ENCODE results near the gene SCLY.

The SCLY gene

DNA sequence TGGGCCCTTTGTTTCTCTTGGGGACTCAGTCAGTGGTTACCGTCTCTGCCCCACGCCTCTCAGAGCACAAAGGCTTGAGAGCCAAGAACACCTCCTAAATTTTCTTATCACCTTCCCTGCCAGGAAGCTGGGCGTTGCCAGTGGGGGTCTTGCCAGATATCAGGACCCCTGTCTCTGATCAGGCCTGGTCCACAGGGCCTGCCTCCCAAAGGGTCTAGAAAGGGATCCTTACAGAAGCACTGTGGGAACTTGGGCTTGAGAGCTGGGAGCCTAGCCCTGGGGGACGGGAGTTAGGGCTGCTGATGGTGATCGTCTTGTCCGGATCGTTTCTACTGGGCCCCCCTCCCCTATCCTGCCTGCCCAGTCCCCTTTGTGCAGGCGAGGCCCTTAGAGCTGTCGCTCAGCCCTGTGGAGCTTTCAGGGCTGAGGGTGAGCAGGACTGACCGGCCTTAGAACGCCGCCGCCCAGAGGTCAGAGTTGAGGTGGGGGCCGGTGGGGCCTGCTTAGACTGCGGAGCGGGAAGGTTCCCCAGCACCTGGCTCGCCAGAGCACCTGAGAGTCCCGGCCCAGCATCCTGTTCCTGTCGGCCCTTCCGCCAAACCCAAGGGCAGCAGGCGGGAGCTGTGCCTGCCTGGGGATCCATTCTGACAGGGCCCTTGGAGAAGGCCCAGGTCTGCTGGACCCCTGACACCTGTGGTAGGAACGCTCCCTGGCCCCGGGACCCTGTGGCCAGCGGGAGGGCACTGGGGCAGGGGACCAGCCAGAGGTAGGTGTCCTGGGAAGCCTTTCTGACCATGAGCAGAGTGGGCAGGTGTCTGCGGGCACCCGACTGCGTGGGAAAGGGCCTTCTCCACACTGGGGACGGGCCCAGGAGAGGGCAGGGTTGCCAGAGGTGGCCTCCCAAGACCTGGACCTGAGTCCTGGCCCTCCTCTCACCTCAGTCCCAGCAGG, 40.3 kb downstream of the SCLY start:
- no peaks in the 10 kb centered on the region for H3K36me3 ChIP-seq (replicated peaks in 1 of 2; ENCODE audit: control insufficient read depth in 2 of 2, insufficient read depth in 2 of 2, low read length in 2 of 2)
- no peak overlapping the region for H3K4ac ChIP-seq (ENCODE audit: low read length)
- H2BK12ac ChIP-seq (ENCODE audit: low read length): peak overlapping the region; percentile 78
- H3K27me3 ChIP-seq (ENCODE audit: control insufficient read depth in 3 of 3, insufficient read depth in 3 of 3, low read depth in 1 of 3, low read length in 3 of 3): peaks cover 0 to 2% (median 0%) of the 10 kb centered on the region in 3 experiments
- no peak overlapping the region for H3K4me2 ChIP-seq (ENCODE audit: insufficient read depth, low read length, poor library complexity, severe bottlenecking)
- H3K9ac ChIP-seq (ENCODE audit: low read depth, low read length, poor library complexity): peak overlapping the region; percentile 60
- H2BK5ac ChIP-seq (ENCODE audit: low read length): peak overlapping the region; percentile 93
- H2AFZ ChIP-seq (ENCODE audit: low read length): no peak overlapping the region
- H2BK15ac ChIP-seq (ENCODE audit: low read length): peak overlapping the region; percentile 85
- no peak overlapping the region for H3K4me3 ChIP-seq (ENCODE audit: low read length in 2 of 2)
- H3K9me3 ChIP-seq (replicated peaks in 1 of 2; ENCODE audit: control insufficient read depth in 2 of 2, insufficient read depth in 1 of 2, low read depth in 1 of 2, low read length in 2 of 2): peaks cover 0 to 4% of the 10 kb centered on the region in 2 donors
- DNase-seq (ENCODE audit: low spot score): no peak
- no peak overlapping the region for H4K8ac ChIP-seq (ENCODE audit: low read depth, low read length)
- peak overlapping the region; percentile 97 for H2AK5ac ChIP-seq (ENCODE audit: low read depth, low read length)
- no peak overlapping the region for H4K91ac ChIP-seq (ENCODE audit: low read depth, low read length, poor library complexity)
- peak overlapping the region; percentile 85 for H3K18ac ChIP-seq (ENCODE audit: low read length)
- peak overlapping the region; percentile 43 for H3K23ac ChIP-seq (ENCODE audit: low read depth, low read length, poor library complexity)
- no CpG with 5 or more reads among the region's 28 CpGs for WGBS, 2 donors (ENCODE audit: extremely low coverage in 2 of 2, insufficient read length in 2 of 2, insufficient replicate concordance in 1 of 2)
- peak overlapping the region; percentile 82 for H3K14ac ChIP-seq (ENCODE audit: low read length)
- no peak overlapping the region for H3K27ac ChIP-seq (replicated peaks; ENCODE audit: low read length)
- no peaks in the 10 kb centered on the region for H3K79me1 ChIP-seq (ENCODE audit: low read depth, low read length)
- peaks cover 10 to 14% of the 10 kb centered on the region in 2 donors for H3K4me1 ChIP-seq (ENCODE audit: control insufficient read depth in 2 of 2, insufficient read depth in 1 of 2, low read depth in 1 of 2, low read length in 2 of 2)
- no peak overlapping the region for H2BK120ac ChIP-seq (ENCODE audit: low read depth, low read length)

- H3K4me2 ChIP-seq (ENCODE audit: insufficient read depth, low read length, poor library complexity, severe bottlenecking): no peak overlapping the region
- no peaks in the 10 kb centered on the region for H3K79me1 ChIP-seq (ENCODE audit: low read depth, low read length)
- no peak overlapping the region for H3K4ac ChIP-seq (ENCODE audit: low read length)
- H4K91ac ChIP-seq (ENCODE audit: low read depth, low read length, poor library complexity): no peak overlapping the region
- H3K9ac ChIP-seq (ENCODE audit: low read depth, low read length, poor library complexity): peak overlapping the region; percentile 60
- H2BK12ac ChIP-seq (ENCODE audit: low read length): peak overlapping the region; percentile 78
- no peak for DNase-seq (ENCODE audit: low spot score)
- H3K36me3 ChIP-seq (replicated peaks in 1 of 2; ENCODE audit: control insufficient read depth in 2 of 2, insufficient read depth in 2 of 2, low read length in 2 of 2): no peaks in the 10 kb centered on the region
- H2AFZ ChIP-seq (ENCODE audit: low read length): peak overlapping the region; percentile 32
- H2BK5ac ChIP-seq (ENCODE audit: low read length): peak overlapping the region; percentile 93
- H3K4me3 ChIP-seq (ENCODE audit: low read length in 2 of 2): no peak overlapping the region
- H4K8ac ChIP-seq (ENCODE audit: low read depth, low read length): no peak overlapping the region
- H3K9me3 ChIP-seq (replicated peaks in 1 of 2; ENCODE audit: control insufficient read depth in 2 of 2, insufficient read depth in 1 of 2, low read depth in 1 of 2, low read length in 2 of 2): peaks cover 0 to 4% of the 10 kb centered on the region in 2 donors
- WGBS, 2 donors (ENCODE audit: extremely low coverage in 2 of 2, insufficient read length in 2 of 2, insufficient replicate concordance in 1 of 2): no CpG with 5 or more reads among the region's 30 CpGs
- no peak overlapping the region for H2BK120ac ChIP-seq (ENCODE audit: low read depth, low read length)
- peak overlapping the region; percentile 85 for H2BK15ac ChIP-seq (ENCODE audit: low read length)
- peak overlapping the region; percentile 43 for H3K23ac ChIP-seq (ENCODE audit: low read depth, low read length, poor library complexity)
- peak overlapping the region; percentile 85 for H3K18ac ChIP-seq (ENCODE audit: low read length)
- H2AK5ac ChIP-seq (ENCODE audit: low read depth, low read length): peak overlapping the region; percentile 97
- H3K4me1 ChIP-seq (ENCODE audit: control insufficient read depth in 2 of 2, insufficient read depth in 1 of 2, low read depth in 1 of 2, low read length in 2 of 2): peaks cover 11 to 16% of the 10 kb centered on the region in 2 donors
- no peak overlapping the region for H3K27ac ChIP-seq (replicated peaks; ENCODE audit: low read length)
- H3K14ac ChIP-seq (ENCODE audit: low read length): no peak overlapping the region
- peaks cover 0 to 2% (median 0%) of the 10 kb centered on the region in 3 experiments for H3K27me3 ChIP-seq (ENCODE audit: control insufficient read depth in 3 of 3, insufficient read depth in 3 of 3, low read depth in 1 of 3, low read length in 3 of 3)
These were observed 41.4 kb downstream of the SCLY start for GRCh38 chr2:238101891-238102841.

- Histone ChIP-seq H3K4me3 (ENCODE audit: low read length in 2 of 2) (no peak overlapping the region), H2BK15ac (ENCODE audit: low read length) (no peak overlapping the region), H3K9me3 (replicated peaks in 1 of 2; ENCODE audit: control insufficient read depth in 2 of 2, insufficient read depth in 1 of 2, low read depth in 1 of 2, low read length in 2 of 2) (peaks cover 0 to 4% of the 10 kb centered on the region in 2 donors), H2BK5ac (ENCODE audit: low read length) (no peak overlapping the region), H3K9ac (ENCODE audit: low read depth, low read length, poor library complexity) (no peak overlapping the region), H2BK12ac (ENCODE audit: low read length) (no peak overlapping the region), H4K91ac (ENCODE audit: low read depth, low read length, poor library complexity) (no peak overlapping the region), H3K23ac (ENCODE audit: low read depth, low read length, poor library complexity) (no peak overlapping the region), H3K79me1 (ENCODE audit: low read depth, low read length) (no peaks in the 10 kb centered on the region), H3K27me3 (ENCODE audit: control insufficient read depth in 3 of 3, insufficient read depth in 3 of 3, low read depth in 1 of 3, low read length in 3 of 3) (peaks cover 0 to 2% (median 0%) of the 10 kb centered on the region in 3 experiments), H2BK120ac (ENCODE audit: low read depth, low read length) (no peak overlapping the region), H3K4me1 (ENCODE audit: control insufficient read depth in 2 of 2, insufficient read depth in 1 of 2, low read depth in 1 of 2, low read length in 2 of 2) (peaks cover 14 to 22% of the 10 kb centered on the region in 2 donors), H3K14ac (ENCODE audit: low read length) (no peak overlapping the region), H2AFZ (ENCODE audit: low read length) (peak overlapping the region; percentile 32), H3K18ac (ENCODE audit: low read length) (peak overlapping the region; percentile 5), H3K27ac (replicated peaks; ENCODE audit: low read length) (no peak overlapping the region), H4K8ac (ENCODE audit: low read depth, low read length) (no peak overlapping the region), H3K4me2 (ENCODE audit: insufficient read depth, low read length, poor library complexity, severe bottlenecking) (no peak overlapping the region), H3K36me3 (replicated peaks in 1 of 2; ENCODE audit: control insufficient read depth in 2 of 2, insufficient read depth in 2 of 2, low read length in 2 of 2) (no peaks in the 10 kb centered on the region), H2AK5ac (ENCODE audit: low read depth, low read length) (no peak overlapping the region), H3K4ac (ENCODE audit: low read length) (no peak overlapping the region)
- no peak for DNase-seq (ENCODE audit: low spot score)
- no CpG with 5 or more reads among the region's 10 CpGs for WGBS, 2 donors (ENCODE audit: extremely low coverage in 2 of 2, insufficient read length in 2 of 2, insufficient replicate concordance in 1 of 2)
These were observed 42.1 kb downstream of the SCLY start for GRCh38 chr2:238102865-238103264.

All from neuronal stem cell (in vitro differentiated cells).